Stromal cell of bone marrow (primary cell): Measurements from ENCODE around the gene ANKRD13D.

Source experiments
- DNase-seq: peaks from one replicate; pipeline ENCODE4 v3.0.0-alpha.2; 2012; ENCODE audit warnings: low read depth

ANKRD13D gene

DNA sequence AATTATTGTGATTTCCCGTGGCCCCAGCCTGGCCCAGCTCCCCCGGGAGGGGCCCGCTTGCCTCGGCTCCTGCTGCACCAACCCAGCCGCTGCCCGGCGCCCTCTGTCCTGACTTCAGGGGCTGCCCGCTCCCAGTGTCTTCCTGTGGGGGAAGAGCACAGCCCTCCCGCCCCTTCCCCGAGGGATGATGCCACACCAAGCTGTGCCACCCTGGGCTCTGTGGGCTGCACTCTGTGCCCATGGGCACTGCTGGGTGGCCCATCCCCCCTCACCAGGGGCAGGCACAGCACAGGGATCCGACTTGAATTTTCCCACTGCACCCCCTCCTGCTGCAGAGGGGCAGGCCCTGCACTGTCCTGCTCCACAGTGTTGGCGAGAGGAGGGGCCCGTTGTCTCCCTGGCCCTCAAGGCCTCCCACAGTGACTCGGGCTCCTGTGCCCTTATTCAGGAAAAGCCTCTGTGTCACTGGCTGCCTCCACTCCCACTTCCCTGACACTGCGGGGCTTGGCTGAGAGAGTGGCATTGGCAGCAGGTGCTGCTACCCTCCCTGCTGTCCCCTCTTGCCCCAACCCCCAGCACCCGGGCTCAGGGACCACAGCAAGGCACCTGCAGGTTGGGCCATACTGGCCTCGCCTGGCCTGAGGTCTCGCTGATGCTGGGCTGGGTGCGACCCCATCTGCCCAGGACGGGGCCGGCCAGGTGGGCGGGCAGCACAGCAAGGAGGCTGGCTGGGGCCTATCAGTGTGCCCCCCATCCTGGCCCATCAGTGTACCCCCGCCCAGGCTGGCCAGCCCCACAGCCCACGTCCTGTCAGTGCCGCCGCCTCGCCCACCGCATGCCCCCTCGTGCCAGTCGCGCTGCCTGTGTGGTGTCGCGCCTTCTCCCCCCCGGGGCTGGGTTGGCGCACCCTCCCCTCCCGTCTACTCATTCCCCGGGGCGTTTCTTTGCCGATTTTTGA, 3.3 kb upstream of the ANKRD13D start:
- no peak for DNase-seq

DNA sequence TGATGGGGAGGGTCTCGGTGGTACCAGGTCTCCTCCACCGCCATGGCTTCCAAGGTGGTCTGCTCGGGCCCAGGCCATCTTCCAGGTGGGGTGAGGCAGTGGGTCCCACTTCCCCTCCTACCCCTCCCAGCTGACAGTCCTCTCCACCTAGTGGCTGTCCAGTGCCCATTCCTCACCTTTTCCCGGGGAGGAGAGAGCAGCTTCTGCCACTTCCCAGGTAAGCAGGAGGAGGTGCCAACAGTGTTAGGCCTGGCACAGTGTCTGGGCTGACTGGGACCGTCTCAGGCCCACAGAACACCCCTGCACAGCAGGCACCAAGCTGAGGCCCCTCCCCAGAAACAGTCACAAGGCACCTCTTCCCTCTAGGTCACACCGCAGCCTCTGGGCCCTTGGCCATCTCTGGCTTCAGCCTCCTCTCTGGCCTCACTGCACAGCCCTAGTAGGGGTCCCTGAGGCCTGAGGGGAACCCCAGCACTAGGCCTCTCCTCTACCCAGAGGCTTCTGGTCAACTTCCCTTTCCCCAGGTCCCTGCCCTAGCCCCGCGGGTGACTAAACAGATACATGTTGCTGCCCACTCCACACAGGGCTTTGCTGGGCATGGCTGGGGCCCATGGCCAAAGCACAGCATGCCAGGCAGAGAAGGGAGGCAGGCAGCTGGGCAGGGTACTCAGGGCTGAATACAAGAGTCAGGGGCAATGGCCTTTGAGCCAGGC, 2.3 kb upstream of the ANKRD13D start:
- no peak for DNase-seq

DNA sequence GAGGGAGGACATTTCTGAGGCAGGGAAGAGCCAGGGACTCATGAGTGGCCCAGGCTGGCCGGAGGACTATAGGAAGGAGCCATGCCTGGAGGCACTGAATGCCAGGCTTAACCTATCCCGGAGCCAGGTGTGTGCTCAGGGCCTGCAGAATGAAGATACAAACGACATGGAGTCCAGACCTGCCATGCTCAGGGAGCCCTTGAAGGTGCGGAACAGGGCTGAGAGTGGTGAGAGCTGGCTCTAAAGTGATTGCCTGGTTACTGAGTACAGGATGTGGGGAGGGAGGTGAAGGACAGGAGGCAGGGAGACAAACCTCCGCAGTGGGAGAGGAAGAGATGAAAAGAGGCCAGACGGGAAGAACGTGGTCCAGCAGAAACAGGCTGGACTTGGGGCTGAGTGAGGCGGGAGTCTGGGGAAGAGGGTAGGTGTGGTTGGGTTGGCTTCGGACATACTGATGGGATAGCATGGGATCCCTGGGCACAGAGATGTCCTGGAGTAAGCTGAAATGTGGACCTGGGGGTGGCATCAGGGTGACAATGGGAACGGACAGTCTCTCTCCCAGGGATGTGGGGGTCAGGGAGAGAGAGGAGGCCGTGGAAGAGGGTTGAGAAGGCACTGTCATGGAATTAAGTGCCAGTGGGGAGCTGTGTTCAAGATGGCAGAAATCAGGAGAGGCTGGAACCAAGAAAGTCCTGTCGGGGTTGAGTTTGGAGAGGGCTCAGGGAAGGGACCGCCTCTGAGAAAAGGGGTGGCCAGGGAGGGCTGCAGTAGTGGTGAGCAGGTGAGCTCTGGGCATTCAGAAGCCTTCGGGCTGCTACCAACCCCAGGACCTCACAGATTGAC, 1.5 kb upstream of the ANKRD13D start:
- no peak for DNase-seq

DNA sequence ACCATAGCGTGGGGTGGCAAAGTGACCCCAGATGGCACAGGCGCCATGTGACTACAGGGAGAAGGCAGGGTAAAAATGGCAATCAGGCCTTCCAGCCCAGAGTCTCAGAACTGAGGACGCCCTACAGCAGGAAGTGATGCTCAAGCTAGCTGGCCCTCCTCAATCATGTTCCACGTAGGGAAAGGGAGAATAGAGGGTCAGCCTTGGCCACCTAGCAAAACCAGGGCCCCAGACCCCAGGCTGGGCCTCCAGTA, 978 bp upstream of the ANKRD13D start:
- DNase-seq, result no peak

DNA sequence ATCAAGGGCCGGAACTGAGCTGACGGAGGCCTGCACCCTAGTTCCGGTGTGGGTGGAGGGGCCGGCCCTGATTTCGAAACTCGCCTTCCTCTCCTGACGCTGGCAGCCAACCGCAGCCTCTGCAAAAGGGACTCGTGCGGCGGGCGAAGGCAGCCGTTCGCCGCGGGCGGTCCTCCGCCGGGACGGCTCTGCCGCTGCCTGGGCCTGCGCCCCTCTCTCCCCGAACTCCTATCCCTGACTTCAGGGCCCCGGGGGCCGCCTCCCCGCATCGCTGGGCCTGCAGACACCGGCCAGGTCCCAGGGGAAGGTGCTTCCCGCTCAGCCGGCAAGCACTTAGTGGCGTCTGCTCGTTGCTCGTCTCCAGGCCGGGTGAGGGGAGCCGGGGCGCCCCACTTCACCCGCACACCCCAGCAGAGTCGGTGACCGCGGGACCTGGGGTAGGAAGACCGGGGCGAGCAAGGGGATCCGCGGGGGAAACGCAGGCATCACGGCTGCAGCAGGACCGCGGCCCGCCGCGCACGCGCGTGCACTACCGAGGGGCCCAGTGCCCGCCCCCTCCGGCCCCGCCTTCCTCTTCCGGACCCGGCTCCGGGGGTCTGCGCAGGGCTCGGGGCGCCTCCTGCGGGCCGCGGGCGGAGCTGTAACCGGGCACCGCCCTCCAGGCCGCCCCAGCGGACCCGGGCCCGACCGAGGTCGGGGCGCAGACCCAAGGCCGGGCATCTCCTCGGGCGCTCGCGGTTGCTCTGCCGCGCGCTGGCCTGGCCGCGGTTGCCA, 464 bp upstream of the ANKRD13D start:
- DNase-seq, result peak; percentile 77

DNA sequence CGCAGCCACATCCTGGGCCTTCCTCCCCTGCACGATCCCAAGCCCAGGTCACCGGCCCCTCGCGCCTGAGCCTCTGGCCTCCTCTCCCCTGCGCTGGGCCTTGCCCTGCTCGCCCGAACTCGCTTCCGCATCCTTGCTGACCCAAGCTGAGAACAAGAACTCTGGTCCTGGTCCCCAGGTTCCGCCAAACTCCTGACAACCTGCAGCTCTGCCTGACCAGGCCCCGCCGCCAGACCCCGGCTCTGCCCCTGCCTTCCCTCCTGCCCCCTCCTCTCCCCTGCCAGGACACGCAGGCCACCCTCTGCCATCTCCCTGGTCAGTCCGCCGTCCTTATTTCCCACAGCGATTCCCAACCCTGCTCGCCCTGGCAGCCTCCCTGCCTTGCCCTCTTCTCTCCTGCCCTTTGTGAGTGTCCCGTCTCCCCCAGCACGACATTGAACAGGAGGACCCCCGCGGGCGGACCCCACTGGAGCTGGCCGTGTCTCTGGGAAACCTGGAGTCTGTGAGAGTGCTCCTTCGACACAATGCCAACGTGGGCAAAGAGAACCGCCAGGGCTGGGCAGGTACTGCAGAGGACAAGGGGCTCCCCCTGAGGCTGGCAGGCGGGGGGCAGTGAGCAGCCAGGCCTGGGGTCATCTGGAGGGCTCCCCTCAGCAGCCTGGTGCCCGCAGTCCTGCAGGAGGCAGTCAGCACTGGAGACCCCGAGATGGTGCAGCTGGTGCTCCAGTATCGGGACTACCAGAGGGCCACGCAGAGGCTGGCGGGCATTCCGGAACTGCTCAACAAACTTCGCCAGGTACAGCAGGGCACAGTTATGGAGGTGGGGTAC, 762 bp downstream of the ANKRD13D start:
- no peak for DNase-seq

DNA sequence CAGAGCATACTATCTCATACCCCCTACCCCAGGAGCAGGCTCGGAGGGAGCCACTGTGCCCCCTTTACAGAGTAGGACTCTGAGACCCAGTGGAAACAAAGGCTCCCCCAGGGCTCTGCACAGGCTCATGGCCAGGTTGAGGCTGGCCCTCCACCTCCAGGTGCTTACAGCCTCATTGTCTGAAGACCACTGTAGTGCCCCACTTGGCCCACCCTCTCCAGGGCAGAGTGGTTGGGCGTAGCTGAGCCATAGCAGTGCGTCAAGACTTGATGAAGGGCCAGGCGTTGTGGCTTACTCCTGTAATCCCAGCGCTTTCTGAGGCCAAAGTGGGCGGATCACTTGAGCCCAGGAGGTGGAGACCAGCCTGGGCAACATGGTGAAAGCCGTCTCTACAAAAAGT, 1.7 kb downstream of the ANKRD13D start:
- DNase-seq, result peak; percentile 80

DNA sequence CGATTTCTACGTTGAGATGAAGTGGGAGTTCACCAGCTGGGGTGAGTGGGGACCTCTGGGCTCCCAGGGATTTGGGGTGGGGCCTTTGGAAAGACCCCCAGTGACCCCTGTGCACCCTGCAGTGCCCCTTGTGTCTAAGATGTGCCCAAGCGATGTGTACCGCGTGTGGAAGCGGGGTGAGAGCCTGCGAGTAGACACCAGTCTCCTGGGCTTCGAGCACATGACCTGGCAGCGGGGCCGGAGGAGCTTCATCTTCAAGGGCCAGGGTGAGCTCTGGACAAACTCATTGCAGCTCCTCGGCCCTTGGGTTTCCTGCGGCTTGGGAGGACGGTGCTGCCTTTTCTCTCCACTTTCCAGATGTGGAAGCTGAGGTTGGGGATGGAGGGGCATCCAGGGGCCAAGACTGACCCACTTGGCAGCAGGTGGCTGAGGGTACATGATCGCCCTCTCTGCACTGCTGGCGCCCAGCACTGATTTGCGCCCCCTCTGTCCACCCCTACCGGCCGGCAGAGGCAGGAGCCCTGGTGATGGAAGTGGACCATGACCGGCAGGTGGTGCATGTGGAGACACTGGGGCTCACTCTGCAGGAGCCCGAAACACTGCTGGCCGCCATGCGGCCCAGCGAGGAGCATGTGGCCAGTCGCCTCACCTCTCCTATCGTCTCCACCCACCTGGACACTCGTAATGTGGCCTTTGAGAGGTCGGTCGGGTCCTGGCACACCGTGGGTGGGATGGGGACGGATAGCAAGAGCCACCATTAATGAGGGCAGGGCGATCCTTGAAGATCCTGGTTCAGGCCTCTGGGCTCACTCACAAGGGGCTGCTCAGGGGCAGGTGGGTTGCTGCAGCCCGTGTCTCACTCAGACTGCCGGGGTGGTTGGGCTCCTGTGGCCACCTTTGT, 2.6 kb downstream of the ANKRD13D start:
- DNase-seq, result no peak

DNA sequence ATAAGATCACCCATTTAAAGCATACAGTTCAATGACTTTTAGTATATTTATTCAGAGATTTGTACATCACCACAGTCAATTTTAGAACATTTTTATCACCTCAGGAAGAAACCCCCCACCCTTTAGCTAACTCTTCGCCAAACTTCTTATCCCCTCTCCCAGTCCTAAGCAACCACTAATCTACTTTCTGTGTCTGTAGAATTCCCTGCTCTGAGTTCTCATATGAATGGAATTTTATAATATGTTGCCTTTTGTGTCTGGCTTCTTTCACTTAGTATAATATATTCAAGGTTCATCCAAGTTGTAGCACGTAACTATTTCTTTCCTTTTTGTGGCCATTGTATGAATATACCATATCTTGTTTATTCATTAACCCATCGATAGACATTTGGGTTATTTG, 3.6 kb downstream of the ANKRD13D start:
- DNase-seq, result no peak

DNA sequence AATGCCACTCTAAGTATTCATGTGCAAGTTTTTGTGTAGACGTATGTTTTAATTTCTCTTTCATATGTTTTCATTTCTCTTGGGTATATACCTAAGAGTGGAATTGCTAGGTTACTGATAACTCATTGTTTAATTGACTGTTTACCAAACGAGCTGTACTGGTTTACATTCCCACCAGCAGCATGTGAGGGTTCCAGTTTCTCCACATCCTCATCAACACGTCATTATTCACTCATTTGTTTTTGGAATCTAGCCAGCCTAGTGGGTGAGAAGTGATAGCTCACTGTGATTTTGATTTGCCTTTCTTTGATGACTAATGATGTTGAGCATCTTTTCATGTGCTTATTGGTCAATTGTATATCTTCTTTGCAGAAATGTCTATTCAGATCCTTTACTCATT, 4.0 kb downstream of the ANKRD13D start:
- DNase-seq, result no peak

DNA sequence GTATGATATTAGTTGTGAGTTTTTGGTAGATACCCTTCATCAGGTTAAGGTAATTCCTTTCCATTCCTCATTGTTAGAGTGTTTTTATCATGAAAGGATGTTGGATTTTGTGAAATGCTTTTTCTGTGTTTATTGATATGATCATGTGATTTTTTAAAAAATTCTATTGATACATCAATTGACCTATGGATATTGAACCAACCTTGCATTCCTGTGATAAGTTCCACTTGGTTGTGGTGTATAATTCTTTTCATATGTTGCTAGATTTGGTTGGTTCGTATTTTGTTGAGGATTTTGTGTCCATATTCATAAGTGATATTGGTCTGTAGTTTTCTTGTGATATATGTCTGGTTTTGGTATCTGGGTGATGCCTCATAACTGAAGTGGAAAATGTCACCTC, 6.7 kb downstream of the ANKRD13D start:
- no peak for DNase-seq

DNA sequence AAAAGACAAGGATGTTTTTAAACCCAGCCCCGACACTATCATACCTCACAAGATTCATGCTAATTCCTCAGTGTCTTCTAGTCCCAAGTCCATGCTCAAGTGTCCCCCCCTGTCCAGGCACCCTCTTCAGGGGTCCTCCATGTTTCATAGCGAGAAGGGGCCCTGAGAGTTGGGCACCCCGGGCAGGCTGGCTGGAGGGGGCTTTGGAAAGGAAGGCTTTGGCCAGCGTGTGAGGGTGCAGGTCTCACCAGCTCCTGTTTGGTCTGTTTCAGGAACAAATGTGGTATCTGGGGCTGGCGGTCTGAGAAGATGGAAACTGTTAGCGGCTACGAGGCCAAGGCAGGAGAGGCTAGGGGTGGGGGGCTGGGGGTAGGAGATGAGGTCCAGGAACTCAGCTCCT, 9.7 kb downstream of the ANKRD13D start:
- no peak for DNase-seq

DNA sequence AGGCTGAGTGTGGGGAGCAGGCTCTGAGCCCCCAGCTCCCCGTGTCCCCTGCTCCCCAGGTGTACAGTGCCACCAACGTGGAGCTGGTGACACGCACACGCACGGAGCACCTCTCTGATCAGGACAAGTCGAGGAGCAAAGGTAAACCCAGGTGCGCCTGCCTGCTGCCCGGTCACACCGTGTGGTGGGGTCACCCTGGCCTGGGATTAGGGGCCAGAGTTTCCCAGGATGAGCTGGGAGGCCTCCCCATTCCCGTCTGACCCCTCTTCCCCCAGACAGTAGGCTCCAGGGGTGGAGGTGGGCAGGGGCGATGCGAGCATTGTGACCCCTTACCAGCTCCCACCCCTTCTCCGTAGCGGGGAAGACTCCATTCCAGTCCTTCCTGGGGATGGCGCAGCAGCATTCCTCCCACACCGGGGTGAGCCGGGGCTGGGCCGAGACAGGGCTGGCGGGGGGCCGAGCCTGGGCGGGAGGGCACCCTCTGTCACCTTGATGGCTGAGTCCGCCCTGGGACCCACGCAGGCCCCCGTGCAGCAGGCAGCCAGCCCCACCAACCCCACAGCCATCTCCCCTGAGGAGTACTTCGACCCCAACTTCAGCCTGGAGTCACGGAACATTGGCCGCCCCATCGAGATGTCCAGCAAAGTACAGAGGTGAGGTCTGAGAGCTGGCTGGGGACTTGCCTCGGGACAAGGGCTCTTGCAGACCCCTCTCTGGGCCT, 10.5 kb downstream of the ANKRD13D start:
- no peak for DNase-seq

DNA sequence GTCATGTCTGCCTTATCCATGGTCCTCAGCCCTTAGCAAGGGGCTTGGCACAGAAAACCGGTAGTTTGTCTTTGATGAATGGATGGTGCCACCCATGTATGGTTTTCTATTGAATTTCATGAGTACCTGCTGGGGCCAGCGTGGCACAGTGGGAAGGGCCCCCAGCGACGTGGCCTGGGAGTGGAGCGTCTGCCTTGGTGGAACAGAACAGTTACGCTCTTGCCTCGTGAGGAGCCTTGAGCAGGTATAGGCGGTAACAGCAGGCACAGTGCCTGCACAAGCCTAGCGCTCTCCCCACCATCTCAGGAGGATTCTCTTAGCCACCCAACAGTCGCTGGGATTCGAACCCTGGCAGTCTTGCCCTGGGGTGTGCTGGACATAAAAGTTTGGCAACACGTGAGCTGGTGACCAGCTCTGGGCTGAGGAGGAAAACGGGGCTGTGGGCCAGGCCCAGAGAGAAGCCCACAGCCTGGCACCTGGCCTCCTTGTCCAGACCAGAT, 11.2 kb downstream of the ANKRD13D start:
- DNase-seq, result no peak

DNA sequence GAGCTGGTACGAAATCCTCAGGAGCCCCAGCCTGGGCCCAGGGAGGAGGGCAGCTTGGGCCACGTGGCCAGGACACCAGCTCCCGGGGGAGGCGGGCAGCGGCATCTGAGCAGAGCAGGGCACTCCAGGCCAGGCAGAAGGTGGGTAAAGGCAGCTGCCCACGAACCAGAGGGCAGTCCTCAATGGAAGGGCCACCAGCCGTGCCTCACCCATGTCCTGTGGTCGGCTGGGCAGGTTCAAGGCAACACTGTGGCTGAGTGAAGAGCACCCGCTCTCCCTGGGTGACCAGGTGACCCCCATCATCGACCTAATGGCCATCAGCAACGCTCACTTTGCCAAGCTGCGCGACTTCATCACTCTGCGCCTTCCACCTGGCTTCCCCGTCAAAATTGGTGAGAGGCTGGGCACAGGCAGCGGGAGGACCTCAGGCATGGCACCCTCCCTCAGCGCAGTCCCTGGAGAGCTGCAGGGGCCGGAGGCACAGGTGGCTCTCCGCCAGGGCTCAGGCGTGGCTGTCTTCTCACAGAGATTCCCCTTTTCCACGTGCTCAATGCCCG, 11.7 kb downstream of the ANKRD13D start:
- no peak for DNase-seq

DNA sequence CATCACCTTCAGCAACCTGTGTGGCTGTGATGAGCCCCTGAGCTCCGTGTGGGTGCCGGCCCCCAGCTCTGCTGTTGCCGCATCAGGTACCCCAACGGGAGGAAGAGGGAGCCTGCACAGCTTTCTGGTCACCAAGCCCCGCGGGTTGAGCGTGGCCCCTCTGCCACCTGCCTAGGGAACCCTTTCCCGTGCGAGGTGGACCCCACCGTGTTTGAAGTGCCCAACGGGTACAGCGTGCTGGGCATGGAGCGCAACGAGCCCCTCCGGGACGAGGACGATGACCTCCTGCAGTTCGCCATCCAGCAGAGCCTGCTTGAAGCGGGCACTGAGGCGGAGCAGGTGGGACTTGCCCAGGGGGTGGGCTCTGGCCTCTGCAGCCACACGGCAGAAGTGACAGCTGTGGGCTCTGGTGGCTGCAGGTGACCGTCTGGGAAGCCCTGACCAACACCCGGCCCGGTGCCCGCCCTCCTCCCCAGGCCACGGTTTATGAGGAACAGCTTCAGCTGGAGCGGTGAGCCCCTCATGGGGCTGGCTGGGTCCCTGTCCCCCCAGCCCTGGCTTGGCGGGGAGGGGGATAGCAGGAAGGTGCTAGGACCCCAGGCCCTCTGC, 12.3 kb downstream of the ANKRD13D start:
- DNase-seq, result no peak

DNA sequence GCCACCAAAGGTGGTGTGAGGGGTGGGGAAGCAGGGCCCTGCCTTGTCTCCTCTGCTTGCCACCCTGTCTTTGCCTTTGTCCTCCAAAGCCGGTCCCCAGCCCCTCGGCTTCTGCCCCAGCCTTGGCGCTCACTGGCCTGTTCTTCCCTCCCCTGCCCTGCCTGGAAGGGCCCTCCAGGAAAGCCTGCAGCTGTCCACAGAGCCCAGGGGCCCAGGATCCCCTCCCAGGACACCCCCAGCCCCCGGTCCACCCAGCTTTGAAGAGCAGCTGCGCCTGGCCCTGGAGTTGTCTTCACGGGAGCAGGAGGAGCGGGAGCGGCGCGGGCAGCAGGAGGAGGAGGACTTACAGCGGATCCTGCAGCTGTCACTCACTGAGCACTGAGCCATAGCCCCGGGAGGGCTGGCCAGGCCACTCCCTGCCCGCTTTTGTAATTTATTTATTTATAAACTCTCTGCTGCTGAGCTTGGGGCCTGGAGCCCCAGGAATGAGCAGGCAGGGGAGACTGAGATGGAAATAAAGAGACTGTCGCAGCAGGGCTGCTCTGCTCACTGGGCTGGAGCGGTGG, 12.9 kb downstream of the ANKRD13D start:
- no peak for DNase-seq

DNA sequence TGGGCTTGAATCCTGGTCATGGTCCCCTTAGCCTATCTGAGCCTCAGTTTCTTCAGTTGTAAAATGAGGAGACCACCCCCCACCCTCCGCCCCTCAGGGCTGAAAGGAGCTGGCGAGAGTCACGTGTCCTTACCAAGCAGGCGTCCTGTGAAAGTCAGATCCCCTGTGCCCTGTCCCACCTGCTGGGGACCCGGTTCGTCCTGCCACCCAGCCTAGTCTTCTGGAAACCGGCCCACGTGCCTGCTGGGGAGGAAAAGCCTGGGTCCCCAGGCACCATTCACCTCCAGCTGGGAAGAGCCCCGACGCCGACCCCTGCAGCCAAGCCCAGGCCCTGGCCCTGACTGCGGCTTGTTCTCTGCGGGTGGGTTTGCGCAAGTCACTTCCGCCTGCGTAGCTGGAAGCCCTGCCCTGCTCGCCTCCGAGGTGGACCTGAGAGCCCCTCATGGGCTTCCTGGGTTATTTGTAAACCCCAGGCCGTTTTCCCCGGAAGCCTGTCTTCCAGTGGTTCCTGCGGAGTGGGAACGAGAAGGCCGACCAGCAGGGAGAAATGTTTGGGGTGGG, 13.5 kb downstream of the ANKRD13D start:
- DNase-seq, result no peak
